ENCODE data around the gene RANBP6.

Gene RANBP6

GRCh38 chr9:6014670-6015270 lies 654 bp downstream of the RANBP6 start:
- Histone ChIP-seq H2AFZ (ENCODE audit: low read length) (peak overlapping the region; percentile 51; the same call in 1 of the 2 replicates), H4K20me1 (ENCODE audit: insufficient read depth, low read length) (no peaks in the 10 kb centered on the region), H3K4me3 (ENCODE audit: low read depth, low read length, poor library complexity, severe bottlenecking) (peak overlapping the region; percentile 95), H3F3A (ENCODE audit: insufficient read depth, low read length) (no peaks in the 10 kb centered on the region), H3K36me3 (ENCODE audit: insufficient read depth, low read length) (peaks cover 31% of the 10 kb centered on the region), H3K4me2 (ENCODE audit: low read length) (peak overlapping the region; percentile 88), H3K9me2 (ENCODE audit: low read depth, low read length) (no peaks in the 10 kb centered on the region), H3K4me1 (ENCODE audit: insufficient read depth, low read length, severe bottlenecking) (peaks cover 42% of the 10 kb centered on the region), H3K27ac (ENCODE audit: low read depth, low read length, poor library complexity, severe bottlenecking) (peak overlapping the region; percentile 50), H3K9ac (ENCODE audit: low read length) (peak overlapping the region; percentile 93), H3K9me3 (ENCODE audit: low read length) (no peaks in the 10 kb centered on the region), H3K27me3 (ENCODE audit: insufficient read depth, low read length) (no peaks in the 10 kb centered on the region), H3K79me2 (ENCODE audit: insufficient read depth, low read length) (peaks cover 17% of the 10 kb centered on the region)
- TF ChIP-seq CTCF (IDR thresholded peaks at IDR 0.05; ENCODE audit: low read length) (no peak), EZH2 (IDR thresholded peaks at IDR 0.05; ENCODE audit: borderline replicate concordance, low read length) (no peak)

GRCh38 chr9:6008169-6008979 lies 7.0 kb downstream of the RANBP6 start:
- no peaks in the 10 kb centered on the region for H3K27me3 ChIP-seq (ENCODE audit: insufficient read depth, low read length)
- peak overlapping the region; percentile 69 for H3K27ac ChIP-seq (ENCODE audit: low read depth, low read length, poor library complexity, severe bottlenecking)
- peak overlapping the region; percentile 64 for H3K4me3 ChIP-seq (ENCODE audit: low read depth, low read length, poor library complexity, severe bottlenecking)
- H3K4me1 ChIP-seq (ENCODE audit: insufficient read depth, low read length, severe bottlenecking): peaks cover 59% of the 10 kb centered on the region
- H3K4me2 ChIP-seq (ENCODE audit: low read length): peak overlapping the region; percentile 73
- H2AFZ ChIP-seq (ENCODE audit: low read length): no peak overlapping the region; the same call in 1 of the 2 replicates
- no peaks in the 10 kb centered on the region for H3K9me3 ChIP-seq (ENCODE audit: low read length)
- H4K20me1 ChIP-seq (ENCODE audit: insufficient read depth, low read length): 0 out of 2 replicates have a peak, but pooled peaks cover 3% of the 10 kb centered on the region
- H3K9me2 ChIP-seq (ENCODE audit: low read depth, low read length): no peaks in the 10 kb centered on the region
- H3K9ac ChIP-seq (ENCODE audit: low read length): peak overlapping the region; percentile 73
- peaks cover 32% of the 10 kb centered on the region for H3K36me3 ChIP-seq (ENCODE audit: insufficient read depth, low read length)
- no peak for TF ChIP-seq CTCF (IDR thresholded peaks at IDR 0.05; ENCODE audit: low read length)
- TF ChIP-seq EZH2 (IDR thresholded peaks at IDR 0.05; ENCODE audit: borderline replicate concordance, low read length): no peak
- H3K79me2 ChIP-seq (ENCODE audit: insufficient read depth, low read length): peaks cover 33% of the 10 kb centered on the region
- H3F3A ChIP-seq (ENCODE audit: insufficient read depth, low read length): no peaks in the 10 kb centered on the region

- Histone ChIP-seq H4K20me1 (ENCODE audit: insufficient read depth, low read length) (0 out of 2 replicates have a peak, but pooled peaks cover 3% of the 10 kb centered on the region), H3K9ac (ENCODE audit: low read length) (peak overlapping the region; percentile 70), H3F3A (ENCODE audit: insufficient read depth, low read length) (no peaks in the 10 kb centered on the region), H2AFZ (ENCODE audit: low read length) (no peak overlapping the region), H3K4me1 (ENCODE audit: insufficient read depth, low read length, severe bottlenecking) (peaks cover 53% of the 10 kb centered on the region), H3K9me2 (ENCODE audit: low read depth, low read length) (no peaks in the 10 kb centered on the region), H3K27me3 (ENCODE audit: insufficient read depth, low read length) (no peaks in the 10 kb centered on the region), H3K4me3 (ENCODE audit: low read depth, low read length, poor library complexity, severe bottlenecking) (peak overlapping the region; percentile 64), H3K9me3 (ENCODE audit: low read length) (no peaks in the 10 kb centered on the region), H3K27ac (ENCODE audit: low read depth, low read length, poor library complexity, severe bottlenecking) (peak overlapping the region; percentile 61), H3K36me3 (ENCODE audit: insufficient read depth, low read length) (peaks cover 25% of the 10 kb centered on the region), H3K4me2 (ENCODE audit: low read length) (peak overlapping the region; percentile 73), H3K79me2 (ENCODE audit: insufficient read depth, low read length) (peaks cover 33% of the 10 kb centered on the region)
- TF ChIP-seq CTCF (IDR thresholded peaks at IDR 0.05; ENCODE audit: low read length) (no peak), EZH2 (IDR thresholded peaks at IDR 0.05; ENCODE audit: borderline replicate concordance, low read length) (no peak)
Measured at GRCh38 chr9:6007770-6008168, 7.7 kb downstream of the RANBP6 start.

Measured in OCI-LY1 (cell line).